ENCODE data around the gene STXBP6. TPM values are rescaled to one million over a fixed set of nuclear protein-coding genes. Genes with fewer than 3 reads are reported as not detected.

Gene STXBP6
- polyA plus RNA-seq, 1 donor (not counting 4 experiments of a cell fraction or from before 2014, with no cell fraction given), result 1.4 TPM

GRCh38 chr14:24857277-24857676, 192.7 kb downstream of the STXBP6 start:
- H3K4me1 ChIP-seq (ENCODE audit: control insufficient read depth, extremely low read depth, insufficient read depth, low read length), result peaks cover 6% of the 10 kb centered on the region
- H3K4me2 ChIP-seq (ENCODE audit: control insufficient read depth, extremely low read depth, insufficient read depth, low read depth, low read length), result no peak overlapping the region
- no peak overlapping the region for H3K9ac ChIP-seq (ENCODE audit: control insufficient read depth, extremely low read depth, insufficient read depth, low read length)
- no peaks in the 10 kb centered on the region for H3K9me1 ChIP-seq (ENCODE audit: control insufficient read depth, extremely low read depth, insufficient read depth, low read length)
- FAIRE-seq, result no peak
- DNase-seq (ENCODE audit: low read depth, low spot score), result no peak
- dilution Hi-C loops (cut with MboI; ENCODE audit: extremely low pct_ligation_motif_present, low sequenced_read_pairs), result no loop called here
- no peak overlapping the region for H3K27ac ChIP-seq (ENCODE audit: control insufficient read depth, insufficient read depth, low read length)
- H3K79me2 ChIP-seq (ENCODE audit: control insufficient read depth, insufficient read depth, low read length), result no peaks in the 10 kb centered on the region
- H3K36me3 ChIP-seq (ENCODE audit: control insufficient read depth in 2 of 2, extremely low read depth in 1 of 2, insufficient read depth in 2 of 2, low read length in 2 of 2), result no peaks in the 10 kb centered on the region
- H3K4me3 ChIP-seq (ENCODE audit: control insufficient read depth in 2 of 3, extremely low read depth in 1 of 3, insufficient read depth in 2 of 3, low read depth in 1 of 3, low read length in 3 of 3), result no peak overlapping the region
- TF ChIP-seq EZH2 (IDR thresholded peaks at IDR 0.05; ENCODE audit: low read length), result no peak
- TF ChIP-seq CTCF (optimal IDR thresholded peaks at IDR 0.05 in 1 of 3, IDR thresholded peaks at IDR 0.05 in 1 of 3, conservative IDR thresholded peaks at IDR 0.05 in 1 of 3; ENCODE audit: extremely low read depth in 1 of 3, insufficient read depth in 2 of 3, low read length in 3 of 3), result no peak
- H3K9me3 ChIP-seq (ENCODE audit: control insufficient read depth, low read depth, low read length), result no peaks in the 10 kb centered on the region
- H3K27me3 ChIP-seq (ENCODE audit: control insufficient read depth, extremely low read depth, insufficient read depth, low read length), result no peaks in the 10 kb centered on the region
- no peaks in the 10 kb centered on the region for H4K20me1 ChIP-seq (ENCODE audit: control insufficient read depth, extremely low read depth, insufficient read depth, low read length)
- H2AFZ ChIP-seq (ENCODE audit: control insufficient read depth, low read length), result no peak overlapping the region

DNA sequence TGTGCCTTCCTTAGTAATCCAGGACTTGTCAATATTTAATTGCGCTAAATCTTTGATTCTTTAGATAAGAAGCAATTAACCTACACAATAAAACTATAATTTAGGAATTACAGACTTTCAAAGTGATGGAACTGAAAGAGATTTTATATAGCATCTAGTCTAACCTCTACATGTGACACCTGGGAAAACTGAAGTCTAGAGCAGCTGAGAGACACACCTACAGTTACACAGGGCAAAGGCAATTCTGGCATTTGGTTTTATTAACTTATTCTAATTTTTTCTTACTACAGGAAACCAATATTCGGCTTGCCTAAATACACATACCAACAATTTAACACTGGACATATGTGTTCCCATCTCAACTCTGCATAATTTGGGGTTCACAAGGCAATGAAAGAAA, 196.5 kb downstream of the STXBP6 start:
- no peaks in the 10 kb centered on the region for H3K9me1 ChIP-seq (ENCODE audit: control insufficient read depth, extremely low read depth, insufficient read depth, low read length)
- H3K9me3 ChIP-seq (ENCODE audit: control insufficient read depth, low read depth, low read length), result no peaks in the 10 kb centered on the region
- no peak overlapping the region for H3K27ac ChIP-seq (ENCODE audit: control insufficient read depth, insufficient read depth, low read length)
- H2AFZ ChIP-seq (ENCODE audit: control insufficient read depth, low read length), result no peak overlapping the region
- H3K4me2 ChIP-seq (ENCODE audit: control insufficient read depth, extremely low read depth, insufficient read depth, low read depth, low read length), result no peak overlapping the region
- H3K79me2 ChIP-seq (ENCODE audit: control insufficient read depth, insufficient read depth, low read length), result no peaks in the 10 kb centered on the region
- no peaks in the 10 kb centered on the region for H3K27me3 ChIP-seq (ENCODE audit: control insufficient read depth, extremely low read depth, insufficient read depth, low read length)
- H4K20me1 ChIP-seq (ENCODE audit: control insufficient read depth, extremely low read depth, insufficient read depth, low read length), result no peaks in the 10 kb centered on the region
- no peak overlapping the region for H3K4me3 ChIP-seq (ENCODE audit: control insufficient read depth in 2 of 3, extremely low read depth in 1 of 3, insufficient read depth in 2 of 3, low read depth in 1 of 3, low read length in 3 of 3)
- TF ChIP-seq EZH2 (IDR thresholded peaks at IDR 0.05; ENCODE audit: low read length) (no peak), CTCF (optimal IDR thresholded peaks at IDR 0.05 in 1 of 3, IDR thresholded peaks at IDR 0.05 in 1 of 3, conservative IDR thresholded peaks at IDR 0.05 in 1 of 3; ENCODE audit: extremely low read depth in 1 of 3, insufficient read depth in 2 of 3, low read length in 3 of 3) (no peak)
- dilution Hi-C loops (cut with MboI; ENCODE audit: extremely low pct_ligation_motif_present, low sequenced_read_pairs), result no loop called here
- H3K4me1 ChIP-seq (ENCODE audit: control insufficient read depth, extremely low read depth, insufficient read depth, low read length), result no peaks in the 10 kb centered on the region
- no peak overlapping the region for H3K9ac ChIP-seq (ENCODE audit: control insufficient read depth, extremely low read depth, insufficient read depth, low read length)
- FAIRE-seq (no peak), DNase-seq (ENCODE audit: low read depth, low spot score) (no peak)
- no peaks in the 10 kb centered on the region for H3K36me3 ChIP-seq (ENCODE audit: control insufficient read depth in 2 of 2, extremely low read depth in 1 of 2, insufficient read depth in 2 of 2, low read length in 2 of 2)
